Astrocyte of the cerebellum (primary cell): ENCODE results near the gene PROM1.

Experiments used
- DNase-seq: peaks from one replicate; pipeline ENCODE4 v3.0.0-alpha.2; 2011; ENCODE audit warnings: low read depth
- H3K4me3 ChIP-seq: 2 replicates; pipeline ENCODE4 v1.5.1; 2011; ENCODE audit warnings: mild to moderate bottlenecking, low read depth, low read length, moderate library complexity
- in situ Hi-C: cut with HindIII; loops from 2 replicates; pipeline ENCODE4 v1.10.0; 2017; ENCODE audit warnings: low sequenced_read_pairs
- TF ChIP-seq, protein P1 (sequence below): IDR thresholded peaks from 2 replicates; pipeline ENCODE4 v1.5.1; 2012; ENCODE audit warnings: low read length, low read depth, moderate library complexity, mild to moderate bottlenecking; ENCODE audit errors: missing control alignments

The PROM1 gene

DNA sequence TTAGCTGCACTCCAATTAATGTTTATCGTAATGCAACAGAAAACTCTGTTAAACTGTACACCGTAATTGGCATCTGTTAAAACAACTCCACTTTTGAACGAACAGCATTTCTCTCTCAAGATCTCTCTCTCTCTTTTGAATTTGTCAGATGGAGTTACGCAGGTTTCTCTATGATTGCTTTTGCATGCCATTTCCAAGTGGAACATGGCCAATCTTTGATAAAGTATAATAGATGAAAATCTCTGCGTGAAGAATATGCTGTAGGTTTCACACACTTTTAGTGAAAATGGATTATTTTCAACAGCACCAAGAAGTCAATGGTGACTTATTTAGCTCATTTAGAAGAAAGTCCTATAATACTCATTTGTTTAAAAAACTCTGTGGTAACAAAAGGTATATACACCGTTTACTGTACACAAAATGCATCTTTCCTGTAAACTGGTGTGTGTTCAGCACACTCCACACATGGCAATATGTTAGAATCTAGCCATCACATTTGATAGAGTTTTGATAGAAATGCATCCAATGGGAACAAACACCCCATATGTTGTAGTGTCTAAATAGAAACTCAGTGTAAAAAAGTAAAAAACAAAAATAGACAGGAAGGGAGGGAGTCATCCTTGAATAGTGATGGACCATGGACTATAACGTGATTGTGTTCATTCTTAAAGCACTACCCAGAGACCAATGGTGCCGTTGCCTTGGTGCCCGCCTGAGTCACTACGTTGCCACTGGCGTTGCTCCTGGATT, 115.1 kb downstream of the PROM1 start:
- no peak for DNase-seq
- TF ChIP-seq, protein P1, sequence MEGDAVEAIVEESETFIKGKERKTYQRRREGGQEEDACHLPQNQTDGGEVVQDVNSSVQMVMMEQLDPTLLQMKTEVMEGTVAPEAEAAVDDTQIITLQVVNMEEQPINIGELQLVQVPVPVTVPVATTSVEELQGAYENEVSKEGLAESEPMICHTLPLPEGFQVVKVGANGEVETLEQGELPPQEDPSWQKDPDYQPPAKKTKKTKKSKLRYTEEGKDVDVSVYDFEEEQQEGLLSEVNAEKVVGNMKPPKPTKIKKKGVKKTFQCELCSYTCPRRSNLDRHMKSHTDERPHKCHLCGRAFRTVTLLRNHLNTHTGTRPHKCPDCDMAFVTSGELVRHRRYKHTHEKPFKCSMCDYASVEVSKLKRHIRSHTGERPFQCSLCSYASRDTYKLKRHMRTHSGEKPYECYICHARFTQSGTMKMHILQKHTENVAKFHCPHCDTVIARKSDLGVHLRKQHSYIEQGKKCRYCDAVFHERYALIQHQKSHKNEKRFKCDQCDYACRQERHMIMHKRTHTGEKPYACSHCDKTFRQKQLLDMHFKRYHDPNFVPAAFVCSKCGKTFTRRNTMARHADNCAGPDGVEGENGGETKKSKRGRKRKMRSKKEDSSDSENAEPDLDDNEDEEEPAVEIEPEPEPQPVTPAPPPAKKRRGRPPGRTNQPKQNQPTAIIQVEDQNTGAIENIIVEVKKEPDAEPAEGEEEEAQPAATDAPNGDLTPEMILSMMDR: no peak

DNA sequence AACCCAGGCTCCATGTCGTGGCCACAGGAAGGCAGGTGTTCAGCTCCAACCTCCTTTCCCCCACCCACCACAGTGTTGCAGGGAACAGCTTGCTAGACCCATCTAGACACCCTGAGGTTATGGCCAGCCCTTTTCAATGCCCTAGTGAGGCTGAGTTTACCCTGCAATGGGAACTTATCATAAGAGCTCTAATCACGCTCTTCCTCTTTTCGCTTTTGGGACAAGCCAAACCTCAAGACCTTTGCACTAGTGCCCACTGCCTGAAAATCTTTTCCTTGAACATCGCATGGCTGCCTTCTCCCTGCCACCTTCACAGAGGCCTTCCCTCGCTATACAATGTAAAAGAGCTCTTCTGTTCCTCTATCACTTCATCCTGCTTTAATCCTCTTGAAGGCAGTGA, 118.5 kb downstream of the PROM1 start:
- no peak for DNase-seq
- no peak overlapping the region for H3K4me3 ChIP-seq
- TF ChIP-seq, protein P1: no peak
- in situ Hi-C loops: no loop called here

More for the DNA sequence above, 115.1 kb downstream of the PROM1 start:
- in situ Hi-C loops: no loop called here
- no peak overlapping the region for H3K4me3 ChIP-seq

DNA sequence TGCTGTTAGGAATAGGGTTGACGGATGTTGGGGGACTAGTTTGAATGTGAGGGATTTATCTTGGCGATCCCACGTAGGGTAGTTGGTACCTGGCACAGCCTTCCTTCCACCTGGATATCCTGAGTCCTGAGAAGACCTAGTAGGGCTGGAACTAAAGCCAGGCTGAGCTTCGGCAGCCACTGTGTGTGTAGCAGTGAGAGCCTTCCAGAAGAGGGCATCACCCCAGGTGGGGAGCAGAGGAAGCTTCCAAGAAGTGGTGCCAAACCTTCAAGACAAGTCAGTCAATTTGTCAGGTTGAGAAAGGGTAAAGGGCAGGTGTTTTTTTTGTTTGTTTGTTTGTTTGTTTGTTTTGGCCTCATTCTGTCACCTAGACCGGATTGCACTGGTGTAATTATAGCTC, 119.7 kb downstream of the PROM1 start:
- TF ChIP-seq, protein P1: peak; percentile 4
- no peak for DNase-seq
- H3K4me3 ChIP-seq: no peak overlapping the region
- in situ Hi-C loops: no loop called here

DNA sequence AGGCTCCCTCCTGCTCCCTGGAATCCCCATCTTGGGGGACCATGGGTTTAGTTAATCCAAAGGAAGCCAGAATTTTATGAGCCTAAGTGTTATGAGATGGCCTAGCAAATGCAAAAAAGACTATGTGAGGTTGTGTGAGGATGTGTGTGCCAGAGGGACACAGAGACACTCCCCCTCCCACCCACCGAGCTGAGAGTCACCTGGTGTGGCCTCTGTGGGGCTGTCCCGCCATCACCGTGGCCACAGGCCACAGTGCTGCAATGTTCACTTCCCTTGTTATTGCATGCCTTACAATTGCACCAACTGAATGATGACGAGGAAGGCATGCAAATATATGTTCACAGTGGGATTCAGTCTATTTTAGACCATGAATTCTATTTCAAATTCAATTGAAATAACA, 120.2 kb downstream of the PROM1 start:
- no peak for DNase-seq

DNA sequence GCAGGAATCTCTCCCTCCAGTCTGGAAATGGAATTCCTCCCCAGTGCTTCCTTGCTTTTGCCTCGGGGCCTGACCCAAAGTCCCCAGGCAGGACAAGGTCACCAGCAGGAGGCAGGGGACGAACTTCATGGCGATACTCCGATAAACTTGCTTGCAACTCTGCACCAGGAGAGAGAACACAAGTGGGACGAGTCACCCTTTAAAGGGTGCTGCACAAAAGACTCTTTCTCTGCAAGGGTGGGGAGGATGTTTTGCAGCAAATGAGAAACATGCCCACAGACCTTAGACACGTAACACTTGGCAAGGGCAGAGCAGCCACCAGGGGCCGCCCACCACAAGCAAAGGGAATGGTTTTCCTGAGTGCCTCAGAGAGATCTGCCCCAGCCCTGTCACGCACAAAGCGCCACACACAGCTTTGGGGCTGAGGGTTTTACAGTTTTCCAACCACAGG, 120.8 kb downstream of the PROM1 start, which contains the start of gene FGFBP2:
Gene FGFBP2, minus strand, starts transcription at position 175 of the 451 bp plus-strand sequence. Its CDS starts 46 bp downstream, at position 129.
- no peak within 1 kb of the TSS for H3K4me3 ChIP-seq
- TF ChIP-seq, protein P1: peak; percentile 59
- in situ Hi-C loops: no loop called here
- DNase-seq: no peak

More for the DNA sequence above, 120.2 kb downstream of the PROM1 start:
- TF ChIP-seq, protein P1: no peak
- no peak overlapping the region for H3K4me3 ChIP-seq
- in situ Hi-C loops: no loop called here

DNA sequence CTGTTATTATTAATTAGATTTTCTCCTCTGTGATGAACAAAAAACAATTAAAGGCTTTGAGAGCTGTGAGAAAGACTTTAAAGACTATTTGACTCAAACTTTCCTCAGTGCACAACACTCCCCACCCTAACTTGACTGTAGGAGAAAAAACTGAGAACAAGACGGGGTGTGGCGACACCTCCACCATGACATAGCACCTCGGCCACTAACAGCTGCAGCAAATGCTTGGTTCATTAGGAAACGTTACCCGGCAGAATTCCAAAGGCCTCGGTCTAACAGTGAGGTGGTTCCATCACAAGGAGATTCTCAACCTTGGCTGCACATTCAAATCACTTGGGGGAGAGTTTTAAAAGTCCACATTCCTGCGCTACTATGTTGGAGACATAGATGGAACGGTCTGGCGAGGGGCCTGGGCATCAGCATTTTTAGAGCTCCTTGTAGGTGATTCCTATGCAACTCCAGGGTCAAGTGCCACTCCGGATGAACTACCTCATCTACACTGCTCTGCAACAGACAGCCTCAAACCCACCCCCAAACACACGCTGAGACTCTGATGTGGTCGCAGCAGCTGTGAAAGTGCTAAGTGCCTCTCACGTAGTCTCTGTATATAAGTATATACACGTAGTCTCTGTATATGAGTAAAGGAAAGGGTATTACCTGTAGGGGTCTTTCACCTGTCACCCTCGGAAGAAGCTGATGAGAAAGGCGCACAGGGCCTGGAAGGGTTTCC, 121.9 kb downstream of the PROM1 start:
- no peak overlapping the region for H3K4me3 ChIP-seq
- TF ChIP-seq, protein P1: no peak
- no peak for DNase-seq
- in situ Hi-C loops: no loop called here
